CD4-positive, alpha-beta memory T cell (primary cell): ENCODE results near the gene ECE1. TPM values are rescaled to one million over a fixed set of nuclear protein-coding genes. Genes with fewer than 3 reads are reported as not detected.

Experiments
- CTCF ChIA-PET: fragments of 350-600 bp; sonication (Branson Sonifier 250); formaldehyde crosslinking; loops from one replicate; lab custom pipeline; 2021; ENCODE audit warnings: inconsistent platforms; ENCODE audit not compliant: partially characterized antibody; lab: Charles Lee
- POLR2A ChIA-PET: fragments of 350-600 bp; sonication (Branson Sonifier 250); formaldehyde crosslinking; loops from one replicate; lab custom pipeline; 2021; ENCODE audit not compliant: partially characterized antibody; lab: Charles Lee
- DNase-seq, 5 donors: peaks; one replicate each; pipeline versions ENCODE4 v3.0.0 to v3.0.0-alpha.2; 2020 to 2022; ENCODE audit warnings: mixed read lengths in 1 of 5
- H3K27ac ChIP-seq: one replicate; pipeline ENCODE4 v1.7.0; 2013; ENCODE audit warnings: low read depth, low read length
- H3K27me3 ChIP-seq: 2 replicates; pipeline ENCODE4 v1.7.0; 2013; ENCODE audit warnings: mild to moderate bottlenecking, low read length, moderate library complexity; ENCODE audit not compliant: insufficient read depth
- H3K36me3 ChIP-seq: 2 replicates; pipeline ENCODE4 v1.7.0; 2013; ENCODE audit warnings: mild to moderate bottlenecking, low read length, moderate library complexity; ENCODE audit not compliant: insufficient read depth
- H3K4me1 ChIP-seq: 2 replicates; pipeline ENCODE4 v1.7.0; 2013; ENCODE audit warnings: mild to moderate bottlenecking, low read length, moderate library complexity; ENCODE audit not compliant: insufficient read depth
- H3K4me3 ChIP-seq, 2 donors: one replicate each; pipeline ENCODE4 v1.7.0; 2013; ENCODE audit warnings: low read length in 2 of 2, mild to moderate bottlenecking in 1 of 2
- H3K9me3 ChIP-seq, 2 donors: one replicate each; pipeline ENCODE4 v1.7.0; 2013; ENCODE audit warnings: low read length in 2 of 2, control low read depth in 1 of 2; ENCODE audit not compliant: control insufficient read depth in 1 of 2
- H3K27ac Mint-ChIP-seq, 7 donors: one replicate each; pipeline ENCODE4 v1.8.0; 2020 to 2021; ENCODE audit warnings: mixed read lengths in 7 of 7, mild to moderate bottlenecking in 6 of 7, inconsistent platforms in 3 of 7, moderate library complexity in 3 of 7
- H3K27me3 Mint-ChIP-seq, 2 donors: one replicate each; pipeline ENCODE4 v1.8.0; 2020 to 2021; ENCODE audit warnings: mixed read lengths in 2 of 2
- H3K36me3 Mint-ChIP-seq, 2 donors: one replicate each; pipeline ENCODE4 v1.8.0; 2020 to 2021; ENCODE audit warnings: mixed read lengths in 2 of 2, inconsistent platforms in 1 of 2, mild to moderate bottlenecking in 1 of 2
- H3K4me1 Mint-ChIP-seq, 4 donors: one replicate each; pipeline ENCODE4 v1.8.0; 2020 to 2021; ENCODE audit warnings: mixed read lengths in 4 of 4, mild to moderate bottlenecking in 1 of 4
- H3K4me3 Mint-ChIP-seq, 8 donors: one replicate each; pipeline ENCODE4 v1.8.0; 2020 to 2021; ENCODE audit warnings: mixed read lengths in 8 of 8, mild to moderate bottlenecking in 7 of 8, moderate library complexity in 6 of 8, inconsistent platforms in 3 of 8
- H3K9me3 Mint-ChIP-seq, 8 donors: one replicate each; pipeline ENCODE4 v1.8.0; 2020 to 2021; ENCODE audit warnings: mixed read lengths in 8 of 8, mild to moderate bottlenecking in 5 of 8, inconsistent platforms in 3 of 8, moderate library complexity in 1 of 8
- intact Hi-C: fragments of 100-400 bp; cut with micrococcal nuclease; formaldehyde crosslinking; loops from one replicate; pipeline ENCODE4 v1.15.1; 2023
- polyA plus RNA-seq, 2 donors: library from polyadenylated mRNA; unstranded; fragments of 300-500 nt; fragmentation: Illumina TruSeq; gene quantifications; one replicate each; pipeline ENCODE4 v1.2.3, GENCODE V29; 2021
- total RNA-seq, 2 experiments: library from RNA; stranded (reverse); gene quantifications; one replicate each; pipeline ENCODE4 v1.2.3, GENCODE V29; 2021

ECE1 gene
- total and polyA plus RNA-seq, 4 experiments from 2014 or later = 10.0 to 104 (median 75.6) TPM

DNA sequence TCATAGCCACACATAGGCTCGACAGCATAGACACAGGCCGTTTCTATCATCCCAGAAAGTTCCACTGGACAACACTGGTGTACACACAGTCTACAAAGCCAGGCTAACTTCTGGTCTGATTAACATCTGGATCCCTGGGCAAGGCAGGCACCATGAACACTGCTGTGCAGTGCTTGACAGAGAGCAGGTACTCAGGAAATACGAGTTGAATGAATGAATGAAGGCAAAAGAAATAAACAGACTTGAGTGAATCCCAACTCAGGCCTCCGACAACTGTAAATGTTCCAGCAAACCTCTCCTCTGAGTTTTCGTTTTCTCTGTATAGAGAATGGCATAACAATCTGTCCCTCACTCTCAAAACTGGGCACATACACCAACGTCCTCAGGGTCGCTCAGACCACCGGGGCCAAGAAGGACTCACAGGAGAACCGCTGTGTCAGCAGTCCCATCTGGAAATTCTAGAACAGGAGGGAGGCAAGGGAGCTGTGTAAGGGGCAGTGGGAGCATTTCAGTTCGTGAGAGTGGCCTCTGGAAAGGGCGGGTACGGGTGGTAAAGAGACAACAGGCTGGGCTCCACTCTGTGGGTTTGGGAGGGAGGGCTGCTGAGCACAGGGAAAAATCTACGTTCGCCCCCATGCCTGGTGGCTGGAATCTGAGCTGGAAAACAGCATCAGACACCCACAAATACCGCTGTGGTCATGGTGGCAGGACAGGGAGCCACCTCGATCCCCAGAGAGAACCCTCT is 15.1 kb upstream of the ECE1 start:
- H3K27me3 Mint-ChIP-seq = no peaks in the 10 kb centered on the region
- no peak for DNase-seq
- Histone ChIP-seq H3K4me1 (peaks cover 76% of the 10 kb centered on the region), H3K36me3 (no peaks in the 10 kb centered on the region), H3K4me3 (no peak overlapping the region), H3K27ac (no peak overlapping the region), H3K9me3 (no peaks in the 10 kb centered on the region), H3K27me3 (no peaks in the 10 kb centered on the region)
- intact Hi-C loops = no loop called here
- H3K9me3 Mint-ChIP-seq = no peaks in the 10 kb centered on the region
- peaks cover 0 to 2% of the 10 kb centered on the region in 2 donors for H3K36me3 Mint-ChIP-seq
- no peak overlapping the region for H3K4me3 Mint-ChIP-seq
- ChIA-PET CTCF (interaction anchor here (0.6 to 1.3 kb wide), 2 partner anchors 19 to 35 kb away, joined by 3 to 4 read pairs; no protein-coding TSS in a partner anchor), POLR2A (interaction anchor here (1.1 to 7.8 kb wide), 4 partner anchors 12 to 40 kb away, joined by 3 to 68 read pairs (median 6); no protein-coding TSS in a partner anchor)
- peaks cover 48 to 82% (median 61%) of the 10 kb centered on the region in 4 donors for H3K4me1 Mint-ChIP-seq
- H3K27ac Mint-ChIP-seq = peak overlapping the region in 6 of 7 donors; percentile 15 to 92 (median 48)

DNA sequence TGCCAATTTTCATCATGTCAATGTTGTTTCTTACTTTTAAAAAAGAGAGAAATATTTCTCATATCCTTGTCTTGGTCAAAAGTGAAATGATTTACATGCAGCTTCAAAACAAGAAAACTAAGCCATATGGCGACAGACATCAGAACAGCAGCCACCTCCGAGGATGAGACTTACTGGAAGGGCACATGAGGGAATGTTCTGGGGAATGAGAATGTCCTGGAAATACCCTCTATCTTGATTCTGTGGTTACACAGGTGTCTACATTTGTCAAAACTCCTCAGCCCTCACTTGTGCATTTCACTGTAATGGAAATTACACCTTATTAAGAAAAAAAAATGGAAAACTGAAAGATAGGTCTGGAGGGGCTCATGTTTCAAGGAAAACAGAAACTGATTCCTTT is 14.2 kb upstream of the ECE1 start:
- Mint-ChIP-seq H3K36me3 (peaks cover 0 to 2% of the 10 kb centered on the region in 2 donors), H3K4me3 (no peak overlapping the region), H3K9me3 (no peaks in the 10 kb centered on the region), H3K27ac (peak overlapping the region in 5 of 7 donors; percentile 19 to 92 (median 72)), H3K27me3 (no peaks in the 10 kb centered on the region), H3K4me1 (peaks cover 51 to 82% (median 66%) of the 10 kb centered on the region in 4 donors)
- ChIA-PET CTCF (interaction anchor here (0.9 kb wide), 1 partner anchor 13 kb away, joined by 3 read pairs; no protein-coding TSS in a partner anchor), POLR2A (interaction anchor here (1.6 to 1.7 kb wide), 2 partner anchors 10 to 12 kb away, joined by 6 to 8 read pairs; no protein-coding TSS in a partner anchor)
- Histone ChIP-seq H3K9me3 (no peaks in the 10 kb centered on the region), H3K4me1 (peaks cover 79% of the 10 kb centered on the region), H3K36me3 (no peaks in the 10 kb centered on the region), H3K27ac (no peak overlapping the region), H3K4me3 (no peak overlapping the region), H3K27me3 (no peaks in the 10 kb centered on the region)
- intact Hi-C loops = no loop called here
- DNase-seq = no peak

GRCh38 chr1:21302747-21303715 is 12.8 kb upstream of the ECE1 start:
- H3K27me3 Mint-ChIP-seq = no peaks in the 10 kb centered on the region
- Histone ChIP-seq H3K4me3 (no peak overlapping the region), H3K4me1 (peaks cover 79% of the 10 kb centered on the region), H3K27me3 (no peaks in the 10 kb centered on the region), H3K27ac (no peak overlapping the region), H3K36me3 (no peaks in the 10 kb centered on the region), H3K9me3 (no peaks in the 10 kb centered on the region)
- intact Hi-C loops = no loop called here
- H3K9me3 Mint-ChIP-seq = no peaks in the 10 kb centered on the region
- H3K4me3 Mint-ChIP-seq = no peak overlapping the region
- CTCF ChIA-PET = interaction anchor here (0.7 to 1.9 kb wide), 4 partner anchors 8 to 68 kb away, joined by 3 to 4 read pairs (median 3); no protein-coding TSS in a partner anchor
- peaks cover 54 to 83% (median 70%) of the 10 kb centered on the region in 4 donors for H3K4me1 Mint-ChIP-seq
- POLR2A ChIA-PET = interaction anchor here (1.6 to 1.7 kb wide), 3 partner anchors 8 to 11 kb away, joined by 4 to 8 read pairs (median 6); no protein-coding TSS in a partner anchor
- H3K27ac Mint-ChIP-seq = peak overlapping the region; percentile 65 to 86 (median 78)
- H3K36me3 Mint-ChIP-seq = peaks cover 0 to 4% of the 10 kb centered on the region in 2 donors
- no peak for DNase-seq

DNA sequence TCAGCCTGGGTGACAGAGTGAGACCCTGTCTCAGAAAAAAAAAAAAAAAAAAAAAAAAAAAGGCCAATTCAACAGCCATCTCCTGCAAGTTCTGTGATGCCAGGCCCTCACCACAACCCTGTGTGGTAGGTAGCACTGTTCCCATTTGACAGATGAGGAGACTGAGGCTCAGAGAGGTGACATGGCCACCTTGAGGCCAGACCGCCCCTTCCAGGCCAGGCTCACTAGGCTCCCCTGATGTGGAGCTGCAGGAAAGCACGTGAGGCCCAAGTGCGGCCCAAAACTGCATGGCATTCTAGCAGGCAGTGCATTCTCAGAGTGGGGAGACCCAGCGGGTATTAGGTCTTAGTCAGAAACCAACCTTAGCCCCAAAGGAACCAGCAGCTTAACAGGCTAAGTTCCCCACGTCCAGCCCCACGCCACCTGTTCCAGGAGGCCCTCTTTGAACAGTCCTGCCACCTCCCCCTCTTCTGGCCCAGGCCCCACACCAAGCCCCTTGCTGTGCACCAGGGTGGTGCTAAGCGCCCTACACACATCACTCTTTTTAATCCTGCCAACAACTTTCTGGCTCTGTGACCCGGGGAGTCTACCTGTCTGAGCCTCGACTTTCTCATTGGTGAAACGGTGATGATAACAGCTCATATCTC is 11.7 kb upstream of the ECE1 start:
- Histone ChIP-seq H3K36me3 (no peaks in the 10 kb centered on the region), H3K9me3 (no peaks in the 10 kb centered on the region), H3K27ac (no peak overlapping the region), H3K27me3 (no peaks in the 10 kb centered on the region), H3K4me1 (peaks cover 79% of the 10 kb centered on the region), H3K4me3 (no peak overlapping the region)
- H3K9me3 Mint-ChIP-seq = no peaks in the 10 kb centered on the region
- H3K4me3 Mint-ChIP-seq = no peak overlapping the region
- peaks cover 0 to 4% of the 10 kb centered on the region in 2 donors for H3K36me3 Mint-ChIP-seq
- DNase-seq = no peak
- CTCF ChIA-PET = interaction anchor here (1.4 to 5.3 kb wide), 3 partner anchors 10 to 67 kb away, joined by 3 to 43 read pairs (median 4); no protein-coding TSS in a partner anchor
- H3K4me1 Mint-ChIP-seq = peaks cover 50 to 83% (median 66%) of the 10 kb centered on the region in 4 donors
- POLR2A ChIA-PET = interaction anchor here (4.5 kb wide), 1 partner anchor 12 kb away, joined by 20 read pairs; no protein-coding TSS in a partner anchor
- H3K27me3 Mint-ChIP-seq = no peaks in the 10 kb centered on the region
- peak overlapping the region; percentile 43 to 86 (median 68) for H3K27ac Mint-ChIP-seq
- intact Hi-C loops = no loop called here

DNA sequence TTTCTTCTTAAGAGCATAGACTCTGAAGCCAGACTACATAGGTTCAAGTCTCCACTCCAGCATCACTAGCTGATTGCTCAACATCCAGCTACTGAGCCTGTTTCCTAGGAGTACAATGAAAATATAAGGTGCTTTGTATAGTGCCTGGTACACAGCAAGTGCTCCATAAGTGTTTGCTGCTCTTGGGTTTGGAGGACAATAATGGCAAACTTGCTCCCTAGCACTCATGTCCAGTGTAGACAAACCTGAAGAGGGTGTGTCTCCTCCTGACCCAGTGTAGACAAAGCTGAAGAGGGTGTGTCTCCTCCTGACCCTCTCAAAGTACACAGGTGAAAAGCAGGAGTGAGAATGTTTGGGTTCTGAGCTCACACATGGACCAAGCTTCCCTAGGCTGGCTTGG is 10.5 kb upstream of the ECE1 start:
- Mint-ChIP-seq H3K27me3 (no peaks in the 10 kb centered on the region), H3K27ac (peak overlapping the region; percentile 78 to 99 (median 89)), H3K4me1 (peaks cover 50 to 88% (median 69%) of the 10 kb centered on the region in 4 donors), H3K9me3 (no peaks in the 10 kb centered on the region), H3K4me3 (peak overlapping the region in 4 of 8 donors; percentile 17 to 59 (median 35)), H3K36me3 (peaks cover 0 to 4% of the 10 kb centered on the region in 2 donors)
- no peak overlapping the region for H3K27ac ChIP-seq
- no peak overlapping the region for H3K4me3 ChIP-seq
- DNase-seq = no peak
- peaks cover 82% of the 10 kb centered on the region for H3K4me1 ChIP-seq
- H3K9me3 ChIP-seq = no peaks in the 10 kb centered on the region
- H3K36me3 ChIP-seq = no peaks in the 10 kb centered on the region
- intact Hi-C loops = no loop called here
- POLR2A ChIA-PET = interaction anchor here (0.8 to 10.9 kb wide), 7 partner anchors 9 to 45 kb away, joined by 3 to 309 read pairs (median 11); no protein-coding TSS in a partner anchor
- CTCF ChIA-PET = interaction anchor here (2.5 to 5.3 kb wide), 6 partner anchors 12 to 68 kb away, joined by 9 to 43 read pairs (median 18); no protein-coding TSS in a partner anchor
- H3K27me3 ChIP-seq = no peaks in the 10 kb centered on the region

DNA sequence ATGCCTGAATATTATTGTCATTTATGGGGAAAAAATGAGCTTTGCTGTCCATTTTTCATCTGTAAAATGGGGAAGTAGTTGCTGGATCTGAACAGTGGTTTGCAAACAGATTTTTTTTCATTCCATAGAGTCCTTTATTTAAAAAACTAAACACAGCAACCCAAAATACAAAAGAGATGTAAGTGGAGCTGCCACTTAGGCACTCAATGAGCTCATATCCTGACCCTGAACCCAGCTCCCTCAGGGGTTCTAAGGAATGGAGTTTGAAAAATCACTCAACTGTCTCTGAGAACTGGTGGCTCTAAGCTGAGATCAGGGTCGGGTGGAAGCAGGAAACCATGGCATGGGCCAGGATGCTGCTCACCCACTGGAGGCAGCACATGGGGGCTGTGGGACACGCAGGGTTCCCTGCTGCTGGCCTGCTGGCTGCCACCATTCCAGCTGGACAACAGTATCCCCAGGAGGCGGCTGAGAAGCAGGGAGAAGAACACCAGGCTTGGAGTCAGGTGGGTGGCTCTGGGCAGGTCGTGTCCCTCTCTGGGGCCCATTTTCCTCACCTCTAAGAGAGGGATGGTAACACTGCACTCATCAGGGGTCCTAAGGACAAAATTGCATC is 9.6 kb upstream of the ECE1 start:
- peaks cover 84% of the 10 kb centered on the region for H3K4me1 ChIP-seq
- intact Hi-C loops = no loop called here
- peak overlapping the region in 5 of 8 donors; percentile 17 to 66 (median 33) for H3K4me3 Mint-ChIP-seq

More for the DNA sequence above, 9.6 kb upstream of the ECE1 start:
- H3K27me3 Mint-ChIP-seq = no peaks in the 10 kb centered on the region
- no peaks in the 10 kb centered on the region for H3K36me3 ChIP-seq
- no peaks in the 10 kb centered on the region for H3K9me3 ChIP-seq
- peak overlapping the region; percentile 40 for H3K27ac ChIP-seq
- DNase-seq = no peak
- peaks cover 0 to 7% of the 10 kb centered on the region in 2 donors for H3K36me3 Mint-ChIP-seq
- no peak overlapping the region for H3K4me3 ChIP-seq
- H3K9me3 Mint-ChIP-seq = no peaks in the 10 kb centered on the region
- POLR2A ChIA-PET = interaction anchor here (1.1 to 10.9 kb wide), 9 partner anchors 8 to 69 kb away, joined by 3 to 309 read pairs (median 11); no protein-coding TSS in a partner anchor
- H3K27ac Mint-ChIP-seq = peak overlapping the region; percentile 90 to 99 (median 99)
- CTCF ChIA-PET = interaction anchor here (0.8 to 5.3 kb wide), 13 partner anchors 9 to 169 kb away, joined by 3 to 43 read pairs (median 7); no protein-coding TSS in a partner anchor
- peaks cover 51 to 89% (median 71%) of the 10 kb centered on the region in 4 donors for H3K4me1 Mint-ChIP-seq
- no peaks in the 10 kb centered on the region for H3K27me3 ChIP-seq
